ENCODE measurements around the gene INF2. TPM values are rescaled to one million over a fixed set of nuclear protein-coding genes. Genes with fewer than 3 reads are reported as not detected.

The INF2 gene
- total RNA-seq, 1 experiment from 2014 or later, result 58.3 TPM

DNA sequence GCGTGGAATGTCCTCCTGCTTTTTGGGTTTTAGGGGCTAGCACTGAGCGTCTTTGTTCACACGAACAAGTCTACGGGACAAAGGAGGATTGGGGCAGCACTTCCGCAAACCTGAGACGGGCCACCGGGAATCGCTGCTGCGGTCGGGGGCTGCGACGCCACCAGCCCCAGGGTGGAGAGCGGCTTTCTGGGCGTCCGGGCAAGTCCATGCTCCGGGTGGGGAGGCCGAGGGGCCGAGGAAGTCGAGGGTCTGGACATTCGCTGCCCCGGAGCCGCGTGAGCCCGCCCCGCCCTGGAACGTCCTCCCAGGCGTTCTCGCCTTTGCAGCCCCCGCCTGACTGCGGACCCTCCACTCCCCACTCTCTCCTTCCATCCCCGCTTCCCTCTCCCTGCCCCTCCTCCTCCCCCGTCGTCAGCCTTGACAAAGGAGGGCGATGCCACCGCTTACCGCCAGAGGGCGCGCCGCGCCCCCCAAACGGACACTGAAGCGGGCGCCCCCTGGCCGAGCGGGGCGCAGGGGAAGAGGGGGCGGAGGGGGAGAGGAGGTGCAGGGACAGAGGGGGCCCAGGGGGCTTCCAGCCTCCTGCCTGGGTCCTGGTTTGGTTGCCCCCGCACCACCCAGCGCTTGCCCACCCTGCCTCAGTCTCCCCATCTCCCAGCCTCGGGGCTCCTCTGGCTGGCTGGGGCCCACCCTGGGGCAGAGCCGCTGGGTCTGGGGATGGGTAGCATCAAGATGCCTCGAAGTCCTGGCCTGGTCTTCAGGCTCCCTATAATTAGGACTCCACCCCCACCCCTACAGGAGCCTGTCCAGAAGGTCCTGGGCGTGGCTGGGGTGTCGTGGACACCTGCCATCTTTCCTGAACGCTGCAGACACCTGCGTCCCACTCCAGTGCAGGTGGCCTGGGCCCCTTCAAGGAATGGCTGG, 39.1 kb upstream of the INF2 start:
- Histone ChIP-seq H3K79me1 (ENCODE audit: insufficient read depth, low read depth, low read length, poor library complexity, severe bottlenecking) (no peaks in the 10 kb centered on the region), H3K56ac (ENCODE audit: insufficient read length, low read depth, low read length) (no peak overlapping the region), H4K91ac (ENCODE audit: insufficient read length, low read depth, low read length) (no peak overlapping the region), H4K5ac (ENCODE audit: insufficient read length, low read depth, low read length) (no peak overlapping the region), H3K27ac (ENCODE audit: insufficient read length, low read depth, low read length) (no peak overlapping the region), H3K9me3 (ENCODE audit: control insufficient read depth, low read depth, low read length) (peaks cover 10% of the 10 kb centered on the region), H4K8ac (replicated peaks; ENCODE audit: insufficient read length, low read depth, low read length) (no peak overlapping the region), H3K4me1 (ENCODE audit: insufficient read depth, low read length) (no peaks in the 10 kb centered on the region), H3T11ph (ENCODE audit: low read length) (no peak overlapping the region), H3K23ac (ENCODE audit: insufficient read length, low read depth, low read length) (no peak overlapping the region), H2AFZ (ENCODE audit: low read length) (no peak overlapping the region), H3K9ac (ENCODE audit: extremely low read depth, insufficient read length, low read length) (peak overlapping the region; percentile 7), H4K20me1 (ENCODE audit: control insufficient read depth, insufficient read depth, insufficient read length) (no peaks in the 10 kb centered on the region), H2BK20ac (ENCODE audit: low read depth, low read length, poor library complexity, severe bottlenecking) (no peak overlapping the region), H3K23me2 (ENCODE audit: insufficient read length, low read depth, low read length, poor library complexity, severe bottlenecking) (peaks cover 6% of the 10 kb centered on the region), H2BK12ac (ENCODE audit: insufficient read length, low read depth, low read length) (no peak overlapping the region), H2BK120ac (ENCODE audit: low read depth, low read length, poor library complexity, severe bottlenecking) (no peak overlapping the region), H2AK5ac (ENCODE audit: insufficient read length, low read length) (no peak overlapping the region), H3K14ac (ENCODE audit: insufficient read depth, low read length) (peak overlapping the region; percentile 77; the same call in 1 of the 2 replicates), H3K18ac (ENCODE audit: insufficient read length, low read depth, low read length) (peak overlapping the region; percentile 81), H3K4me2 (ENCODE audit: insufficient read depth, insufficient read length, low read length) (peak overlapping the region; percentile 91), H3K27me3 (ENCODE audit: insufficient read depth, low read length) (peaks cover 2% of the 10 kb centered on the region; the same call in 1 of the 2 replicates), H2BK15ac (ENCODE audit: low read depth, low read length) (no peak overlapping the region), H3K79me2 (ENCODE audit: insufficient read depth, low read length) (no peaks in the 10 kb centered on the region), H2BK5ac (ENCODE audit: insufficient read length, low read length) (no peak overlapping the region), H3K4ac (ENCODE audit: low read depth, low read length) (no peak overlapping the region)
- H3K4me1 Mint-ChIP-seq, result no peaks in the 10 kb centered on the region; a peak in 1 of 4 replicates
- H3K4me3 Mint-ChIP-seq, result peak overlapping the region; percentile 73 to 86
- H3K27ac Mint-ChIP-seq, result no peak overlapping the region
- peak; percentile 78 for DNase-seq
- TF ChIP-seq, protein P1, sequence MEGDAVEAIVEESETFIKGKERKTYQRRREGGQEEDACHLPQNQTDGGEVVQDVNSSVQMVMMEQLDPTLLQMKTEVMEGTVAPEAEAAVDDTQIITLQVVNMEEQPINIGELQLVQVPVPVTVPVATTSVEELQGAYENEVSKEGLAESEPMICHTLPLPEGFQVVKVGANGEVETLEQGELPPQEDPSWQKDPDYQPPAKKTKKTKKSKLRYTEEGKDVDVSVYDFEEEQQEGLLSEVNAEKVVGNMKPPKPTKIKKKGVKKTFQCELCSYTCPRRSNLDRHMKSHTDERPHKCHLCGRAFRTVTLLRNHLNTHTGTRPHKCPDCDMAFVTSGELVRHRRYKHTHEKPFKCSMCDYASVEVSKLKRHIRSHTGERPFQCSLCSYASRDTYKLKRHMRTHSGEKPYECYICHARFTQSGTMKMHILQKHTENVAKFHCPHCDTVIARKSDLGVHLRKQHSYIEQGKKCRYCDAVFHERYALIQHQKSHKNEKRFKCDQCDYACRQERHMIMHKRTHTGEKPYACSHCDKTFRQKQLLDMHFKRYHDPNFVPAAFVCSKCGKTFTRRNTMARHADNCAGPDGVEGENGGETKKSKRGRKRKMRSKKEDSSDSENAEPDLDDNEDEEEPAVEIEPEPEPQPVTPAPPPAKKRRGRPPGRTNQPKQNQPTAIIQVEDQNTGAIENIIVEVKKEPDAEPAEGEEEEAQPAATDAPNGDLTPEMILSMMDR (conservative IDR thresholded peaks at IDR 0.05), result peak; percentile 100
- H3K36me3 Mint-ChIP-seq (ENCODE audit: insufficient read depth in 1 of 3, low read depth in 3 of 3), result peaks cover 16 to 23% (median 18%) of the 10 kb centered on the region in 3 experiments
- peaks cover 54% of the 10 kb centered on the region for H3K27me3 Mint-ChIP-seq (ENCODE audit: low read depth)
- WGBS (ENCODE audit: extremely low coverage, insufficient read length, low lambda C conversion rate), result no CpG with 5 or more reads among the region's 56 CpGs
- peaks cover 25 to 36% of the 10 kb centered on the region in 2 experiments for H3K9me3 Mint-ChIP-seq

Measured in H9 (cell line).